BE2C (cell line): Measurements from ENCODE around the gene TFAP2B.
A peak's percentile ranks its signal among the peaks of the same experiment; 100 is the strongest.

Source experiments
- DNase-seq: peaks from one replicate; pipeline ENCODE4 v3.0.0-alpha.2; 2020
- H3K27me3 ChIP-seq: fragments of 250-450 bp; sonication (Bioruptor Pico); 2 replicates; pipeline ENCODE4 v1.5.1; 2020; ENCODE audit warnings: mild to moderate bottlenecking
- H3K36me3 ChIP-seq: fragments of 250-450 bp; sonication (Bioruptor Pico); 2 replicates; pipeline ENCODE4 v1.5.1; 2020; ENCODE audit warnings: mild to moderate bottlenecking
- H3K4me1 ChIP-seq: fragments of 250-450 bp; sonication (Bioruptor Pico); 2 replicates; pipeline ENCODE4 v1.5.1; 2020
- H3K4me3 ChIP-seq: 2 replicates; pipeline ENCODE4 v1.5.1; 2011; ENCODE audit warnings: low read depth, low read length
- H3K9me3 ChIP-seq: fragments of 250-450 bp; sonication (Bioruptor Pico); 2 replicates; pipeline ENCODE4 v1.5.1; 2020
- TF ChIP-seq, protein P1 (sequence below): IDR thresholded peaks from 2 replicates; pipeline ENCODE4 v1.5.1; 2012; ENCODE audit warnings: mild to moderate bottlenecking, low read depth, low read length

The TFAP2B gene

DNA sequence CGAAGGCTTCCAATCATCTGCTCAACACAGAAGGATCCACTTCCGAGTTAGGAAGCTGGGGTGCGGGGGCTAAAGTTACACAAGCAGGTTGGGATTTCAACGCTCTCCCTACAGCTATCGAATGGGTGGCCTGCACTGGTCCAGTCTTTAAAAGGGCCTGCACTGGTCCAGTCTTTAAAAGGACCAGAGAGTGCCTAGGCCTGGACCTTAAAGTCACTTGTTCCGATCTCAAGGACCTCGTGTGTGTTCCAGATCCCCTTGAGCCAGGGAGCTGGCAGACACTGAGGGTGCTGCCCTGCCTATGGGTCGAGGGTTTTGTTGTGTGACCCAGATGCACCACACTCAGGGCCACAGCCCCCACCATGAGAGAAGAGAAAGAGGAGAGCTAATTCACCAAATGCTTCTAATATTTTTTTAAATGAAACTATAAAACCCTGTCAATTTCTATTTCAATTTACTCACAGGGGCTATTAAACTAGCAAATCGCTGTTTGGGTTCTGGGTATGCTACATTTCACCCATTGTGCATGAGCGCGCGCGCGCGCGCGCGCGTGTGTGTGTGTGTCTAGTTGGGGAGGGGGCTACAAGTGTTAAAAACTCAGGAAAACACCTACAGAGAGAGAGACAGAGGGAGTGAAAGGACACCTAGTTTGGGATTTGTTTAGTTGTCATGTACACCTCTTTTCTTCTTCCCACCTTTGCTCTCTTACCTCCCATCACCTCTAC, 7.5 kb downstream of the TFAP2B start:
- TF ChIP-seq, protein P1, sequence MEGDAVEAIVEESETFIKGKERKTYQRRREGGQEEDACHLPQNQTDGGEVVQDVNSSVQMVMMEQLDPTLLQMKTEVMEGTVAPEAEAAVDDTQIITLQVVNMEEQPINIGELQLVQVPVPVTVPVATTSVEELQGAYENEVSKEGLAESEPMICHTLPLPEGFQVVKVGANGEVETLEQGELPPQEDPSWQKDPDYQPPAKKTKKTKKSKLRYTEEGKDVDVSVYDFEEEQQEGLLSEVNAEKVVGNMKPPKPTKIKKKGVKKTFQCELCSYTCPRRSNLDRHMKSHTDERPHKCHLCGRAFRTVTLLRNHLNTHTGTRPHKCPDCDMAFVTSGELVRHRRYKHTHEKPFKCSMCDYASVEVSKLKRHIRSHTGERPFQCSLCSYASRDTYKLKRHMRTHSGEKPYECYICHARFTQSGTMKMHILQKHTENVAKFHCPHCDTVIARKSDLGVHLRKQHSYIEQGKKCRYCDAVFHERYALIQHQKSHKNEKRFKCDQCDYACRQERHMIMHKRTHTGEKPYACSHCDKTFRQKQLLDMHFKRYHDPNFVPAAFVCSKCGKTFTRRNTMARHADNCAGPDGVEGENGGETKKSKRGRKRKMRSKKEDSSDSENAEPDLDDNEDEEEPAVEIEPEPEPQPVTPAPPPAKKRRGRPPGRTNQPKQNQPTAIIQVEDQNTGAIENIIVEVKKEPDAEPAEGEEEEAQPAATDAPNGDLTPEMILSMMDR = no peak
- Histone ChIP-seq H3K9me3 (no peaks in the 10 kb centered on the region), H3K4me1 (peaks cover 32% of the 10 kb centered on the region), H3K36me3 (peaks cover 46% of the 10 kb centered on the region), H3K4me3 (peak overlapping the region; percentile 83), H3K27me3 (no peaks in the 10 kb centered on the region)
- DNase-seq = no peak

DNA sequence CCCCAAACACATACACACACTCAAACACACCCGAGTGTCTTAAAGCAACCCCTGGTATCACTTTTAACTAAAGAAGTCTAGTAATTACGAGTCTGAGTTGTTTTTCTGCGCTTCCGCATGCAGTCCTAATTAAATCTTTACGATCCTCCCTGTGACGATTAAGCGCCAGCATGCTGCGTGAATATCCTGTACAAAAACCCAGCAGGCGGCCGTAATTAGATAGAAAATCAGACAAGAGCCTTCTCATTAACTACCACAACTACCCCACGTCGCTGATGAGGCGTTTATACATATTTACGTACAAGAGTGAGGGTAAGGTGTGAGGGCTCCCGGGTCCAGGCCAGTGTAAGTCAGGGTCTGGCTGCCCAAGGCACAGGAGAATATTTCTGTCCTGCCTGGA, 8.1 kb downstream of the TFAP2B start:
- no peak for DNase-seq
- H3K36me3 ChIP-seq = peaks cover 48% of the 10 kb centered on the region
- peak overlapping the region; percentile 83 for H3K4me3 ChIP-seq
- no peaks in the 10 kb centered on the region for H3K9me3 ChIP-seq
- H3K27me3 ChIP-seq = no peaks in the 10 kb centered on the region
- TF ChIP-seq, protein P1 = no peak
- peaks cover 35% of the 10 kb centered on the region for H3K4me1 ChIP-seq

DNA sequence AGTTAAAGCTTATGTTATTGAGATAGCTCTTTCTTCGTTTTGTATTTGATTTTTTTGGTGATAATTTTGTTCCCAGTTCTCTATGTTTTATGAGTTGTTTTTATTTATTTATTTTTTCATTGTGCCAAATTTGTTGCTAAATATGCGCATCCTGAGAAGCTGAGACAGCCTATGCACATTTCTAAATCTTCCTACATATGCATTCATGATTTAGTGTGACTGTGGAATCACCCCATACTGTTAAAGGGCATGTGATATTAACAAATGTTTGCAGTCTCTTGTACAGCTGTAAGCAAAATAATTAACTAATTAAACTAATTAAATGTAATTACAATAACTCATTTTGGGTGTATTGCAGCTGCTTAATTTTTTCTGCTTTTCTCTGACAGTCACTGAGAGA, 10.4 kb downstream of the TFAP2B start:
- Histone ChIP-seq H3K4me3 (no peak overlapping the region), H3K27me3 (no peaks in the 10 kb centered on the region), H3K36me3 (peaks cover 45% of the 10 kb centered on the region), H3K9me3 (no peaks in the 10 kb centered on the region), H3K4me1 (peaks cover 51% of the 10 kb centered on the region)
- no peak for DNase-seq
- TF ChIP-seq, protein P1 = no peak

DNA sequence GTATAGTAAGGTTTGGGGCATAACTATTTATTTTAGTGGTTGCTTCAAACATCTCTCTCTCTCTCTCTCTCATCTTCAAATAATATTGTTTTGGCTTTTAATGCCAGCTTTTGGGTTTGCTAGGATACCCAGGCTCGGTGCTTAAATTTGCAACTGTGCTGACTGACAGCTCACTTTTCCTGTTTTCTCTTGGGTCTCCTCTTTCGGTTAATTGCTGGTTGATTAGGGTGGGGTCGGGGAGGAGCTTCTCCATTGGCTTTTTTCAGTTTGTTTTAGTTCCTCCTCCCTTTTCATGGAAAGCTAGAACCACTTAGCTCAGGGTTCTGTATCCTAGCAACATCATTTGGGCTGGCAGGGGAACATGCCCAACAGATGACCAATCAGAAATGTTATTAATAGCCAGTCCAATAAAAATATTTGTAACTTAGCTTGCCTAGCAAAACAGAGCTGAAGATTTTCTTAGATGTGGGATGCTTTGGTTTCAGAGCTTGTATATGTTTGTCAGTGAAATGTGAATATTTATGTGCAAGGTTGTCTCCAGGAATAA, 11.3 kb downstream of the TFAP2B start:
- DNase-seq = no peak
- Histone ChIP-seq H3K4me1 (peaks cover 59% of the 10 kb centered on the region), H3K9me3 (no peaks in the 10 kb centered on the region), H3K4me3 (no peak overlapping the region), H3K36me3 (peaks cover 39% of the 10 kb centered on the region), H3K27me3 (no peaks in the 10 kb centered on the region)
- TF ChIP-seq, protein P1 = no peak

DNA sequence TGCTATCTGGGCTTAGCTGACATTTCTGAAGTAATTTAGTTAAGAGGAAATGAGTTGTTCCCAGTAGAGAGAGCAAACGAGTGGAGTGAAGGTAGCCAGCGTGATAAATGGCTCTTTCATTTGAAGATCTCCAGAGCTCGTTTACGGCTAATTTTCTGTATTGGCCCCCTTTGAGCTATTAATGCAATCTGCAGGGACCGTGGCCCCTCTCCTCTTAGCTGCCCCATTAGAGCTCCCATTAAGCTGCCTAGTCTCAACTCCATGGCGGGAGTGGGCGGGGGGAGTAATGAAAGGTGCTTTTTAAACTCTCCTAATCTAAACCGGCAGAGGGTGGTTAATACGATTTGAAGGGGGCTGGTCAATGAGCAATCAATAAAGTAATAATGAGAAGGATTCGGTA, 12.5 kb downstream of the TFAP2B start:
- peak; percentile 52 for DNase-seq
- Histone ChIP-seq H3K9me3 (no peaks in the 10 kb centered on the region), H3K4me1 (peaks cover 59% of the 10 kb centered on the region), H3K36me3 (peaks cover 45% of the 10 kb centered on the region), H3K27me3 (no peaks in the 10 kb centered on the region), H3K4me3 (0 out of 2 replicates have a peak overlapping the region, but pooled peaks have one; percentile 1)
- TF ChIP-seq, protein P1 = no peak

DNA sequence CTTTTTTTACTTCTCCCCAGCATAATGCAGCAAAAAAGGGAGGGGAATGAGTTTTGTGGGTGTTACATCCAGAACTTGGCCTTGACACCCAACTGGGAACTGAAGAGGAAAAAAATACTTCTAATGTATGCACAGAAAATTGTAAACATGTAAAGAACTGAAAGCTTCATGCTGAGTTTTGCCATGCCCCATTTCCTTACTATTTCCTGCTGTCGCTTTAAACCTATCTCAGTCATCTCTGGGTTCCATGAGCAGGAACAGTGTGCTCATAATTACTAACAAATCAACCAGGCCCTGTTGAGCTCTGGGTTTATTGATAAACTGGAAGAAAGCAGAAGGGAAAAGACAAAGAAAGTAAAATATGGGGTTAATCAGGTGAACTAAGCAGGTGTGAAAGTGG, 14.2 kb downstream of the TFAP2B start:
- no peak for DNase-seq
- Histone ChIP-seq H3K36me3 (peaks cover 55% of the 10 kb centered on the region), H3K9me3 (no peaks in the 10 kb centered on the region), H3K27me3 (no peaks in the 10 kb centered on the region), H3K4me1 (peaks cover 49% of the 10 kb centered on the region), H3K4me3 (no peak overlapping the region)
- TF ChIP-seq, protein P1 = no peak
